HL-60/S4 treated with retinoic acid at 250 ng/mL for 4 days and 3 days (cell line): Measurements from ENCODE around the gene CCDC6.
"Not testable (repeated sequence)": the region's sequence is repeated elsewhere in the genome, so short reads cannot be mapped to it uniquely, and the experiment has no call there.

Source experiments
- in situ Hi-C: fragments of 300-500 bp; cut with MboI; formaldehyde crosslinking; loops from 2 replicates; pipeline ENCODE4 v1.7.0; 2022; ENCODE audit warnings: low sequenced_read_pairs

CCDC6 gene

DNA sequence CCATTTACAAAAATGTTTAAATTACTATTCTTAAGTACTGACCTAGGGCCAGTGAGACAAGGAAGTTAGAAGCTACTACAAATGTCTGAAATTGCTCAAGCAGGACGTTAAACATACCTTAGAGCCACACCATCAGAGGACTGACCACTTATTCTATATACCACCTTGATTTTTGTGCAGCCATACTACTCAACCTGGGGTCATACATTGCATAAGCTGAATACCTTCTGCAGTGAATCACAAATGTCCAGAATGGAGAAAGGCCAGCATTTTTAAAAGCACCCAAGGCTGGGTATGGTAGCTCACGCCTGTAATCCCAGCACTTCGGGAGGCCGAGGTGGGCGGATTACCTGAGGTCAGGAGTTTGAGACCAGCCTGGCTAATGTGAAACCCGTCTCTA lies 131.9 kb downstream of the CCDC6 start:
- in situ Hi-C loops, result no loop called here

DNA sequence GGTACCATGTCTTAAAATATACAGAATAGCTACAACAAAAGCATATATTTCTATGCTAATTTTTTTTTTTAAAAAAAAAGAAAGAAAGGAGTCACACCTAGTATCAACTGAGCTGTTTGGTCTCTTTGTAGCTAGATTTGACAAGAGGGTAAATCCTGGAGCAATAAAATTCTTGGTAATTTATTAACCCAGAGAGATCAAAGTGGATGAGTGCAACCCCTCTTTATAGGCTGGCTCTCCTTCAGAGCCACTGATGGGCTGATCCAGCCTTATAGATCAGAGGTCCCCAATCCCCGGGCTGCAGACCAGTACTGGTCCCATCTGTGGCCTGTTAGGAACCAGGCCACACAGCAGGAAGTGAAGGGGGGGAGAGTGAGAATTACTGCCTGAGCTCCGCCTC lies 133.3 kb downstream of the CCDC6 start:
- in situ Hi-C loops, result no loop called here

DNA sequence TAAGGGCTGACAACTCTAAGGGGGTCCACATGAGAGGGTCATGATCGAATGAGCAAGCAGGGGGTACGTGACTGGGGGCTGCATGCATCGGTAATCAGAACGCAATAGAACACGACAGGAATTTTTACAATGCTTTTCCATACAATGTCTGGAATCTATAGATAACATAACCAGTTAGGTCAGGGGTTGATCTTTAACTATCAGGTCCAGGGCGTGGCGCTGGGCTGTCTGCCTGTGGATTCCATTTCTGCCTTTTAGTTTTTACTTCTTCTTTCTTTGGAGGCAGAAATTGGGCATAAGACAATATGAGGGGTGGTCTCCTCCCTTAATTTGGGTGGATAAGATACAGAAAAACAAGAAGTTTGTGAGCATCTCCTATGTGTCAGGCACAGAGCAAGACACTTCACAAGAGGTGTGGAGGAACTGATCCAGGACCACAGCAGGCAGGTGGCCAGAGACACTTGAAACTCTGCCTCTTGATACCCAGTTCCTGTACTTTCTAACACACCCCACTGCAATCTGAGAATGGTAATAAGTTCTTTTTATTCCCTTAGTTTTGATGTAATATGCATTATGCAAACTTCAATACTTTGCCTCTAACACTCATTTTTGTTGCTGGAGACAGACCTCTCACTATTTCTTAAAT lies 135.1 kb downstream of the CCDC6 start:
- in situ Hi-C loops, result no loop called here

DNA sequence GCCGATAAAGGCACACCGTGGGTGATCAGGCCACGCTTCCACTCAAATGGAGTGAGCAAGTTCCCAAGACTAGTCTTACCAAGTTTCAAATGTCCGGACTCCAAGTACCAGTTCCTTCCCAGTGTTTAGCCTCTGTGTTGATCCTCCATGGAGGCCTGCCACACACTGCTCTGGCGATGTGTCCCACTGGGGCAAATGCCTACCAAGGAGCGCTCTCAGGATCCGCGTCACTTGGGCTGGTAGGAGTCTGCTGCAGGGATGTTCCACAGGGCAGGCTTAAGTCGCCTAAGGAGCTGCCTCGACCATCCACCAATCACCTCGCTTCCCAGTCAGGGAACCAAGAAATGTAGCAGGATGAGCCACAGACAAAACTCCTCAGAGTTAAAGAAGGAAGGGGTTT lies 135.7 kb downstream of the CCDC6 start:
- in situ Hi-C loops, result no loop called here

DNA sequence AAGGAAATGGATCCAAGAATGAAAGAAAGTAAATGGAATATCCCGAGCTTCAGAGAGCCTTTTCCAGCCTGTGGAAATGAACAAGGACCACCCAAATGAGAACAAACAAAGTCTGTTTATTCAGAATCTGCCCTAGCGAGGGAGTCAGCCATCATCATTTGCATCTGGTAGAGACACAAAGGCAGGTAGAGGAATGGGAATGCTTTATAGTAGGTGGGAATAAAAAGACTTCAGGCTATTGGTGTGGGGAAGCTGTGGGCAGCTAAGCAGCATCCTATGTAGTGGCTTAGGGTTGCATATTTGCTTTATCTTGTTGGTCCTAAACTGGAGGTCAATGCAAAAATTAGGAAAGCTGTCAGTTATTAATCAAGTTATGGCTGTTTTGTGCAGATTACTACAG lies 143.9 kb downstream of the CCDC6 start:
- in situ Hi-C loops, result no loop called here

DNA sequence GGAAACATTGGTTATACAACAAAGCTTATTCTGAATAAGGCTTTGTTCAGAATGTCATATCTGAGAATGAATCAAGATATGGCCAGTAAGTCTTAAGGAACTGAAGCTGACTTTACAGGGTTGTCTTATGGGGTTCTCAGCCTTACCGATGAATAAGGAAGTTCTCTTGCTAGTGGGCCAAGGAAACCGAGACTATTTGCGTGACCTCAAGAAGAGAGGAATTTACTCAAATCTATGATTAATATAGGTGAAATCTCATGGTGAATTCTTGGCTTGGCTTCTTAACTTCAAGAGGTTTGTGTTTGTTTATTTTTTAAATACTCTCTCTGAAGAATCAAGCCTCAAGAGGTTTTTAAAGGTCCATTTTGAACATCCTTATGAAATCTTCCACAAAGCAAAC lies 148.4 kb downstream of the CCDC6 start:
- in situ Hi-C loops, result no loop called here

DNA sequence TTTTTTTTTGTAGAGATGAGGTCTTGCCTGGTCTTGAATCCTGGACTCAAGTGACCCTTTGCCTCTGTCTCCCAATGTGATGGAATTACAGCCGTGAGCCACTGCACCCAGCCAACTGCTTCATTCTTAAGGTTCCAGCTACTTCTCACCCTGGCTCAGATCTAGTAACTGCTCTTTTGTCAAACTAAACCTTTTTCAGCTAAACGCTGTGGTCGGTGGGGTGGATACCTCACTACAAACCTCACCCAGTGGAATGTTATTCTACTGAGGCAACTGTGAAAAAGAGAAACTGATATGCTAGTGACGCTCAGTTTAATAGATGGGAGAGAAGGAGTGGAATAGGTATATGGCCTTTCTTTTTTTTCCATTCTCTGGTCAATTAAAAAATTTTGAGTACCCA lies 151.4 kb downstream of the CCDC6 start:
- in situ Hi-C loops, result no loop called here

DNA sequence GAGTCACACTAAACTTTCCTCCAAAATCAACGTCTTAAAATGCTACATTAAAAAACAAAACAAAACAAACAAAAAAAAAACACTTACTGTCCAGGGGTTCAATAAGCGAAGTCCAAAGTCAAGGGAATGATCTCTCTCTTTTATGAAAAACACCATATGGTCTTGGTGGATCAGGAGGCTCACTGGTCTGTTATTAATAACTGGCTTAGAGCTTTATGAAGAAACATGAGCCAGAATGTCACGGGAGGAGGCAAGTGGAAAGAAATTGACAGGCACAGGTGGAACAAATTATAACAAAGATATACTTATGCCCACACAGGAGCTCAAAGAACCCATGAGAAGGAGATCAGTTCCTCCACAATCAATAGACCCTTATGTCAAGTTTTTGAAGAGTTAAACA lies 153.1 kb downstream of the CCDC6 start, which contains the start of gene MRLN:
MRLN (minus strand) TSS at position 189 of the 400 bp plus-strand sequence.
- in situ Hi-C loops, result no loop called here

DNA sequence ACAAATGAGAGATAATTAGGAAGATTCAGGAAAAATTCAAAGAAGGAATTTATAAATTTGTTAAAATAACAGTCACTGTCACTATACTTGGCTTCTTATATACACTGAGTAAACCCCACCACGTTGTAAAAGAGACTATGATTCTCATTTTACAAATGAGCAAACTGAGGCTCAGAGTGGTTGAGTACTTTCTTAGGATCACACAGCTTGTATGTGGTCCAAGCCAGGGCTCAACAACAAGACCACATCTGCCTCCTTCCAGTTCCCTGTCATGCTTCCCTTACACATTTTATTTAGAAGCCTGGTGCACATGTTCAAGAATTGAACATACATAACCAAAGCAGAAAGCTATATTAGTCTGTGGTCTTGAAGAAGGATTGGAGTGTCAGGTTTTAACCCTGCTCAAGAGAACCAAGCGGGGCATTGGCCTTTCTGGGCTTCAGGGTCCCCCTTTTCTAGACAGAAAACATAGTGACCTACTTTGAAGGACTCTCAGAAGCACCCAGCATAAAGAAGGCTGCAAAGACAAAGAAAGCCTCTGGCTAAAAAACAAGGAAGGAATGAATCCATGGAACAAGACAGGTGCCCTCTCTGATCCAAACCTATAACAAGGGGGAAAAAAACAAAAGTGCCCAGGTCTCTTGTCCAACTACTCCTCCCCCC lies 153.9 kb downstream of the CCDC6 start:
- in situ Hi-C loops, result no loop called here

DNA sequence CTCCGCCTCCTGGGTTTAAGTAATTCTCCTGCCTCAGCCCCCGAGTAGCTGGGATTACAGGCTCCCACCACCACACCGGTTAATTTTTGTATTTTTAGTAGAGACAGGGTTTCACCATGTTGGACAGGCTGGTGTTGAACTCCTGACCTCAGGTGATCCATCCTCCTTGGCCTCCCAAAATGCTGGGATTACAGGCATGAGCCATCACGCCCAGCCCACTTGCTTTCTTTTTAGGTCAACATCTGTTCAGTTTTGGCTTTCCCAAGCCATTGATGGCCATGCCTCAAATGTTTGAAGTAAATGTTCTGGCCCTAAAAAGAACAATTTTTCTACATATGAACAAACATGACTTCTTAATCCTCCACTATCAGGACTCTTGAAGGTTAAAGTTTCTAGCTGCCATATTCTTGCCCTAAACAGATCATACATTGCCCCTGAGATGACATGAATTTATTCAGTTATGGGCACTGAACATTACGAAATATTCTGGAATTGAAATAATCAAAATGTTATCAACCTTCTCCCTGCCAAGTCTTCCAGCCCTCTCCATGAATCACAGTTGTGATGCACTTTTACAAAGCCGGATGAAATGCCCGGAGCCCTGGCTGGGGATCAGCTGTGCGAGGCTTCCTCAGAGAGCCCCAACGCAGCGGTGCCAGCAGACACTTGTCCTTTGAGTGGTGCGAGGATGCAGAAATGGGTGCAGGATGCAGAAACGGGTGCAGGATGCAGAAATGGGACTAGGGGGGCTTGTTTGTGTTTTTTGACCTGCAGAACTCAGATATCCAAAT lies 156.0 kb downstream of the CCDC6 start:
- in situ Hi-C loops, result no loop called here

DNA sequence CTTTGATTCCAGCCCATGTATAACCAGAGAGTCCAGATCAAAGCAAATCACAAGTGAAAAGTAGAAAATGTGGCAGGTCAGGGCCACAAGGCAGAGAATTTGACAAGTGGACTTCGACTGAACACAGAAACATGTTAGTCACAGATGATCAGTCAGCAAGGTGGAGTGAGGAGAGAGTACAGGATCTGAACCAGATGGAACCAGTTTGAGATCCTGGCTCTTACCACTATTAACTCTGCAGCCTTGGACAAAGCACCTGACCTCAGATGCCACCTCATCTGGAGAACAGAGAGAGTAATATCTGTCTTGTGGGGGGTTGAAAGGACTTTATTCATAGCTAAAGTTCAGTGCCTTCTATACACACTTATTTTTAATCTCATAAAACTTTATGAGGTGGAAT lies 157.5 kb downstream of the CCDC6 start:
- in situ Hi-C loops, result no loop called here

DNA sequence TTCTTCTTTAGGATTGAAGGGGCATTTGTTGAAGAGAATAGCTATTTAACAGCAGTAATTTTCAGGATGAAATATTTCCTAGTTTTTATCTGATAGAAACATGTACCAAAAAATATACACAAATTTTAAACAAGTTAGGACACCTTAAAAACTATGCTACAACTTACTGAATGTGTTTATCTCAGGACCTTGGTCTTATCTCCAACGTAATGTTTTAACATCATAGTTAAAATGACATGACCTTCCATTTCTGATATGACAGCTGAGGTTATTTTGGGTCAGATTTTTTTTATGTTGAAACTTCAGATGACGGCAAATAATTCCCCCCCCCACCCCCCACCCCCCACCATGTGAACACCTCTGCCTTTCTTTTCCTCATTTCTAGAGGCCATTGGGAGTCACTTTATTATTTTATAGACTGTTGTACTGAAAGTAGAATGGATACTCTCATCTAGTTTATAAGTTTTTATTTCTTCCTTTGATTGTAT lies 161.1 kb downstream of the CCDC6 start:
- in situ Hi-C loops, result no loop called here

DNA sequence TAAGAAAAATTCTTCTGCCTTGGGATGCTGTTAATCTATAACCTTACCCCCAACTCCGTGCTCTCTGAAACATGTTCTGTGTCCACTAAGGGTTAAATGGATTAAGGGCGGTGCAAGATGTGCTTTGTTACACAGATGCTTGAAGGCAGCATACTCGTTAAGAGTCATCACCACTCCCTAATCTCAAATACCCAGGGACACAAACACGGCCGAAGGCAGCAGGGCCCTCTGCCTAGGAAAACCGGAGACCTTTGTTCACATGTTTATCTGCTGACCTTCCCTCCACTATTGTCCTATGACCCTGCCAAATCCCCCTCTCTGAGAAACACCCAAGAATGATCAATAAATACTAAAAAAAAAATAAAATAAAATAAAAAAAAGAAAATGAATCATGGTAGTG lies 161.6 kb downstream of the CCDC6 start:
- in situ Hi-C loops, result not testable (repeated sequence)

DNA sequence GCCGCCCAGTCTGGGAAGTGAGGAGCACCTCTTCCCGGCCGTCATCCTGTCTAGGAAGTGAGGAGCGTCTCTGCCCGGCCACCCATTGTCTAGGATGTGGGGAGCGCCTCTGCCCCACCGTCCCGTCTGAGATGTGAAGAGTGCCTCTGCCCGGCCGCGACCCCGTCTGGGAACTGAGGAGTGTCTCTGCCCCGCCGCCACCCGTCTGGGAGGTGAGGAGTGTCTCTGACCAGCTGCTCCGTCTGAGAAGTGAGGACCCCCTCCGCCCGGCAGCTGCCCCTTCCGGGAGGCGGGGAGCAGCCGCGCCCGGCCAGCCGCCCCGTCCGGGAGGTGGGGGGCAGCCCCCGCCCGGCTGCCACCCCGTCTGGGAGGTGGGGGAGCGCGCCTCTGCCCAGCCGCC lies 162.2 kb downstream of the CCDC6 start:
- in situ Hi-C loops, result not testable (repeated sequence)

DNA sequence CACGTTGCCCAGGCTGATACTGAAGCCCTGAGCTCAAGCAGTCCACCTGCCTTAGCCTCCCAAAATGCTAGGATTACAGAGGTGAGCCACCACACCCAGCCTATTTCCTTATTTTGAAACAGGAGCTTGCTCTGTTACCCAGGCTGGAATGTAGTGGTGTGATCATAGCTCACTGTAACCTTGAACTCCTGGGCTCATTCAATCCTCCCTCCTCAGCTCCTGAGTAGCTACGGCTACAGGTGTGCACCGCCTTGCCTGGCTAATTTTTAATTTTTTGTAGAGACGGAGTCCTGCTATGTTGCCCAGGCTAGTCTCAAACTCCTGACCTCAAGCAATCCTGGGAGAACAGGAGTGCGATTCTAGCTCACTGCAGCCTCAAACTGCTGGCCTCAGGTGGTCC lies 164.8 kb downstream of the CCDC6 start:
- in situ Hi-C loops, result no loop called here

DNA sequence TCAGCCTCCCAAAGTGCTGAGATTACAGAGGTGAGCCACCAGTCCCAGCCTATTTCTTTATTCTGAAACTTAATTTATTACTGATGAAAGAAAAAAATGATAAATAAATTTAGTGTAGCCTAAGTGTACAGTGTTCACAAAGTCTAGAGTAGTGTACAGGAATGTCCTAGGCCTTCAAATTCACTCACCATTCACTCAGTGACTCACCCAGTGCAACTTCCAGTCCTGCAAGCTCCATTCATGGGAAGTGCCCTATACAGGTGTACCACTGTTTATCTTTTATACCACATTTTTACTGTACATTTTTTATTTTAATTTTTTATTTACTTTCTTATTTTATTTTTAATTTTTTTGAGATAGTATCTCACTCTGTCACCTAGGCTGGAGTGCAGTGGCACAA lies 165.3 kb downstream of the CCDC6 start:
- in situ Hi-C loops, result no loop called here
